GM19463 (cell line): ENCODE data around the gene ERF.

Experiments
- ATAC-seq: cut with Tn5 transposase; IDR thresholded peaks from one replicate; pipeline ENCODE4 v1.9.1; 2021; ENCODE audit warnings: mild to moderate bottlenecking, moderate library complexity; ENCODE audit not compliant: unreplicated experiment

ERF gene

GRCh38 chr19:42255766-42256745 is 1.1 kb upstream of the ERF start:
- ATAC-seq = no peak

- ATAC-seq = no peak
Measured at GRCh38 chr19:42254089-42254849, 659 bp downstream of the ERF start.

GRCh38 chr19:42253245-42254088 is 1.5 kb downstream of the ERF start:
- no peak for ATAC-seq

- no peak for ATAC-seq
Measured at GRCh38 chr19:42252365-42253244, 2.3 kb downstream of the ERF start.

GRCh38 chr19:42251572-42252358 is 3.2 kb downstream of the ERF start:
- no peak for ATAC-seq

GRCh38 chr19:42250666-42251531 is 4.0 kb downstream of the ERF start:
- no peak for ATAC-seq

- no peak for ATAC-seq
Measured at GRCh38 chr19:42250183-42250665, 4.7 kb downstream of the ERF start.

- ATAC-seq = no peak
Measured at GRCh38 chr19:42249769-42250168, 5.2 kb downstream of the ERF start.

- ATAC-seq = no peak
Measured at GRCh38 chr19:42249149-42249750, 5.7 kb downstream of the ERF start.

- ATAC-seq = no peak
Measured at GRCh38 chr19:42248270-42249148, 6.4 kb downstream of the ERF start.

- no peak for ATAC-seq
Measured at GRCh38 chr19:42247640-42248199, 7.2 kb downstream of the ERF start.

GRCh38 chr19:42246922-42247639 is 7.8 kb downstream of the ERF start:
- ATAC-seq = no peak

- no peak for ATAC-seq
Measured at GRCh38 chr19:42246143-42246921, 8.6 kb downstream of the ERF start.

- no peak for ATAC-seq
Measured at GRCh38 chr19:42245231-42245630, 9.7 kb downstream of the ERF start.
